COR-L47 (cell line): ENCODE measurements around the gene HOXA7.

Source experiments
- DNase-seq: peaks from one replicate; lab custom pipeline; 2025; lab: John Stamatoyannopoulos, UW

HOXA7 gene

DNA sequence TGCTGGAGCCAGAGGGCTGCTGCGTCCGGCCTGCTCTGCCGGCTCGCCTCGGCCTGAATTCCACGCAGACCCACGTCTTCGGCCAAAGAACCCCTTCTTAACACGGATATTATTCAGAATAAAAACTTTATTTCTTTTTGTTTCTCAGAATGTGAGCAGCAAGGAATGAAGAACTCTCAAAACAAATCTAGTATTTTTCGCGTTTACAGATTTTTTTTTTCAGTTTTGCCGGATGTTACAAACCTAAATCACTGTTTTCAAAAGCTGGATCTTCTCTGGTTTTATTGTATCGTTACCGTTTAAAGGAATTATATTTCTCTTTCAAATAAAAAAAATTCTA is 49.6 kb downstream of the HOXA7 start:
- no peak for DNase-seq

DNA sequence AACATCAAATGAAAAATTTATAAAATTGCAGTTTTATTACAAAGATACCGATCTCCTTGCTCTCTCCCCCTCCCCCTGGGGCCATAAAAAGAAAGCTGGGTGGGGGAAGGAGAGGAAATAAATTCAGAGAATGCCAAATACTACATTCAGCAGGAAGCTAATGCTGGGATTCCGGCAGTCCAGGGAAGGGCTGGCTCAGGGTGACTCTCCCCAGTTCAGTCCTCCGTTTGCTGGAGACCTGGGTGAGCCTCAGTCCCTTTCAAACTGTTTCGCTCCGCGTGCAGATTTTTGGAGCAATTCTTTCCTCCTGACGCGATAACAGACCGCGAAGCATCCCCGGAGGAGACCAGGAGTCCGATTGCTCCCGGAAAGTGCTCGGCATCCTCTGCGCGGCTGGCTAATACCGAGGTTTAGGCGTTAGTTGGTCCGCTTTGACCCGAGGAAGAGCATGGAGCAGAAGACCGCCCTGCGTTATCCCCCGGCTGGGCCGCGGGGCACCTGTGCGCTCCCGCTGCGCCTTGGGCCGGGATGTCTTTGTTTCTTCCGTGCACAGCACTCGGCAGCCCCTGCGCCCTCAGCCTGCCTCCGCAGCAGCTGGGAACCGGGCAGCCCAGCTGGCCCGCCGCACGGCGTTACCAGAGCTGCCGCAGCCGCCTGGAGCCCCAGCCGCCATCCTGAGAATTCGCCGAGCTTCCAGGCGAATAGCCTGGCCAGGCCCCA is 50.1 kb downstream of the HOXA7 start:
- no peak for DNase-seq

DNA sequence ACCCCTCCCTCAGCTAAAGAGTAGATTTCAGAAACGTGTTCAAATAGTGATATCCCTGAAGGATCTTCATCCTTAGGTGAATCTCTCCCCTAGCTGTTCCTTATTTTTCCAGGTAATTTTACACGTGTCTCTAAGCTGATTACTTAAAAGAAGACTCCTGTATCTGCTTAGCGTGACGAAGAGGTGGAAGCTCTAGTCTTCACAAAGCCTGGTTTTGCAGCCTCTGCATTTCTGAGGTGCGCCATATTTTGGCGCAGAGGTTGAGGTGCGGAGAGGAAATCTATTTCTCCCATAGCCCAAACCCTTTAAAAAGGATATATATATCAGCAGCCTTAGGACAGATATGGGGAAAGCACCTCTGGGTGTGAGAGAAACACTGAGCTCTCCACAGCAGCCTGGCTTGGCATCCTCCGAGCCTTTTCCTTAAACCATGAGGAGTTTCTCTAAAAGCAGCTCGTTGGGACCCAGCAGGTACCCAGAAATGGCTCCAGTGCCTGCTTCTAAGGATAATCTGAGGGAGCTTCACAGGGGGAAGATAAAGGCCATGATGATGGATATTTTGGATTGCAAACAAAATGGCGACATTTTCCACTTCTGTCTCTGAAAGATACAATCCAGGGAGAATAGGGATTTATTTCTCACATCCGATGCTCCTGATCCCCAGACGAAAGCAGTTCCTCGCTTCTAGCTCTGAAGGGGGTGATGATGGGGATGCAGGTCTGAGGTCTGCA is 51.0 kb downstream of the HOXA7 start:
- DNase-seq = no peak

- no peak for DNase-seq
Observed at GRCh38 chr7:27104341-27105058, 52.0 kb downstream of the HOXA7 start.
